ENCODE results near the gene USP19.
A peak's percentile ranks its signal among the peaks of the same experiment; 100 is the strongest.

USP19 gene

GRCh38 chr3:49120438-49121131 is at the start of gene USP19:
Gene USP19, minus strand, starts transcription at chr3:49120823. Its CDS starts 1,678 bp downstream, at chr3:49119145.
- DNase-seq (ENCODE audit: low spot score): peak; percentile 93

- no peak for DNase-seq (ENCODE audit: low spot score)
Observed at GRCh38 chr3:49166752-49167556, 46.3 kb upstream of the USP19 start.

- peak; percentile 85 for DNase-seq (ENCODE audit: low spot score)
Observed at GRCh38 chr3:49165771-49166751, 45.4 kb upstream of the USP19 start, which contains the start of gene CCDC71. Gene CCDC71, minus strand, starts transcription at chr3:49166331. Its CDS starts 2,123 bp downstream, at chr3:49164208.

GRCh38 chr3:49164983-49165720 is 44.5 kb upstream of the USP19 start:
- DNase-seq (ENCODE audit: low spot score): no peak

GRCh38 chr3:49163609-49164008 is 43.0 kb upstream of the USP19 start:
- DNase-seq (ENCODE audit: low spot score): no peak

- DNase-seq (ENCODE audit: low spot score): no peak
Observed at GRCh38 chr3:49162751-49163419, 42.3 kb upstream of the USP19 start.

- DNase-seq (ENCODE audit: low spot score): no peak
Observed at GRCh38 chr3:49161808-49162530, 41.3 kb upstream of the USP19 start.

GRCh38 chr3:49161197-49161596 is 40.6 kb upstream of the USP19 start:
- no peak for DNase-seq (ENCODE audit: low spot score)

- no peak for DNase-seq (ENCODE audit: low spot score)
Observed at GRCh38 chr3:49158792-49159191, 38.2 kb upstream of the USP19 start.

GRCh38 chr3:49158103-49158709 is 37.6 kb upstream of the USP19 start:
- DNase-seq (ENCODE audit: low spot score): no peak

GRCh38 chr3:49157289-49157688 is 36.7 kb upstream of the USP19 start:
- DNase-seq (ENCODE audit: low spot score): no peak

GRCh38 chr3:49153349-49153912 is 32.8 kb upstream of the USP19 start:
- no peak for DNase-seq (ENCODE audit: low spot score)

- DNase-seq (ENCODE audit: low spot score): no peak
Observed at GRCh38 chr3:49151610-49152009, 31.0 kb upstream of the USP19 start.

GRCh38 chr3:49148159-49148558 is 27.5 kb upstream of the USP19 start:
- no peak for DNase-seq (ENCODE audit: low spot score)

- no peak for DNase-seq (ENCODE audit: low spot score)
Observed at GRCh38 chr3:49140080-49140479, 19.5 kb upstream of the USP19 start.

GRCh38 chr3:49135499-49135898 is 14.9 kb upstream of the USP19 start:
- no peak for DNase-seq (ENCODE audit: low spot score)

- DNase-seq (ENCODE audit: low spot score): no peak
Observed at GRCh38 chr3:49134471-49135265, 14.0 kb upstream of the USP19 start.

- DNase-seq (ENCODE audit: low spot score): peak; percentile 89
Observed at GRCh38 chr3:49133226-49133951, 12.8 kb upstream of the USP19 start.

Data from ecto neural progenitor cell (in vitro differentiated cells).